GM13977 (cell line): ENCODE results near the gene CDK5.
A peak's percentile ranks its signal among the peaks of the same experiment; 100 is the strongest.
"Not testable (repeated sequence)": the region's sequence is repeated elsewhere in the genome, so short reads cannot be mapped to it uniquely, and the experiment has no call there.

Source experiments
- DNase-seq: peaks from one replicate; pipeline ENCODE4 v3.0.0; 2012; ENCODE audit warnings: low spot score
- CTCF ChIP-seq: IDR thresholded peaks from 2 replicates; pipeline ENCODE4 v1.5.1; 2012; ENCODE audit warnings: mild to moderate bottlenecking, control low read depth; ENCODE audit not compliant: insufficient read depth; ENCODE audit errors: extremely low read depth, missing control alignments
- in situ Hi-C: fragments of 300-500 bp; cut with MboI; formaldehyde crosslinking; loops from one replicate; pipeline ENCODE4 v1.12.0; 2022; ENCODE audit warnings: low sequenced_read_pairs, low pct_unique_long_range_greater_than_20kb, mixed read lengths, inconsistent platforms; ENCODE audit not compliant: unreplicated experiment

CDK5 gene

GRCh38 chr7:151034312-151035025, 23.2 kb downstream of the CDK5 start:
- in situ Hi-C loops = no loop called here
- no peak for DNase-seq
- no peak for TF ChIP-seq CTCF

GRCh38 chr7:151033864-151034249, 23.8 kb downstream of the CDK5 start:
- TF ChIP-seq CTCF = no peak
- no peak for DNase-seq
- in situ Hi-C loops = no loop called here

- no peak for DNase-seq
- TF ChIP-seq CTCF = no peak
- in situ Hi-C loops = no loop called here
These were observed 24.5 kb downstream of the CDK5 start for GRCh38 chr7:151032936-151033863.

GRCh38 chr7:151031011-151031410, 26.7 kb downstream of the CDK5 start:
- no peak for TF ChIP-seq CTCF

GRCh38 chr7:151028948-151029501, 28.7 kb downstream of the CDK5 start:
- in situ Hi-C loops = no loop called here
- no peak for DNase-seq
- TF ChIP-seq CTCF = no peak

More at GRCh38 chr7:151031011-151031410, 26.7 kb downstream of the CDK5 start:
- in situ Hi-C loops = no loop called here
- no peak for DNase-seq

GRCh38 chr7:151028131-151028947, 29.4 kb downstream of the CDK5 start, which contains the start of gene ABCB8:
Gene ABCB8 (plus strand): TSS chr7:151028450. CDS start chr7:151028516, 66 bp downstream.
- in situ Hi-C loops = no loop called here
- DNase-seq = peak; percentile 100
- TF ChIP-seq CTCF = peak; percentile 35

GRCh38 chr7:151027728-151028130, 30.0 kb downstream of the CDK5 start:
- in situ Hi-C loops, DNase-seq: not testable (repeated sequence)

- in situ Hi-C loops, DNase-seq: not testable (repeated sequence)
These were observed 30.6 kb downstream of the CDK5 start for GRCh38 chr7:151026771-151027727.
